Measurements from ENCODE around the gene VWA1.
A peak's percentile ranks its signal among the peaks of the same experiment; 100 is the strongest.

VWA1 gene

GRCh38 chr1:1435106-1435903, at the start of gene VWA1:
VWA1 (plus strand) TSS chr1:1435690; CDS start chr1:1435749, 59 bp downstream.
- DNase-seq (ENCODE audit: low read depth), result peak; percentile 55
- H3K4me3 ChIP-seq (ENCODE audit: low read length), result peak within 1 kb of the TSS; percentile 50
- TF ChIP-seq CTCF (conservative IDR thresholded peaks at IDR 0.05; ENCODE audit: low read length), result no peak

GRCh38 chr1:1385931-1386330, 49.6 kb upstream of the VWA1 start:
- no peak for TF ChIP-seq CTCF (conservative IDR thresholded peaks at IDR 0.05; ENCODE audit: low read length)
- no peak overlapping the region for H3K4me3 ChIP-seq (ENCODE audit: low read length)
- DNase-seq (ENCODE audit: low read depth), result no peak

- no peak overlapping the region for H3K4me3 ChIP-seq (ENCODE audit: low read length)
- no peak for TF ChIP-seq CTCF (conservative IDR thresholded peaks at IDR 0.05; ENCODE audit: low read length)
- DNase-seq (ENCODE audit: low read depth), result no peak
These were observed 48.1 kb upstream of the VWA1 start for GRCh38 chr1:1387098-1388077.

- DNase-seq (ENCODE audit: low read depth), result no peak
- no peak for TF ChIP-seq CTCF (conservative IDR thresholded peaks at IDR 0.05; ENCODE audit: low read length)
- H3K4me3 ChIP-seq (ENCODE audit: low read length), result no peak overlapping the region
These were observed 47.4 kb upstream of the VWA1 start for GRCh38 chr1:1388078-1388472.

- H3K4me3 ChIP-seq (ENCODE audit: low read length), result no peak overlapping the region
- DNase-seq (ENCODE audit: low read depth), result no peak
- TF ChIP-seq CTCF (conservative IDR thresholded peaks at IDR 0.05; ENCODE audit: low read length), result no peak
These were observed 44.8 kb upstream of the VWA1 start for GRCh38 chr1:1390675-1391074.

- no peak for TF ChIP-seq CTCF (conservative IDR thresholded peaks at IDR 0.05; ENCODE audit: low read length)
- DNase-seq (ENCODE audit: low read depth), result no peak
- H3K4me3 ChIP-seq (ENCODE audit: low read length), result no peak overlapping the region
These were observed 44.3 kb upstream of the VWA1 start for GRCh38 chr1:1391225-1391624.

All from AG10803 (cell line).